COLO829 (cell line): ENCODE measurements around the gene GRIN3B.

Experiments used
- DNase-seq: peaks from one replicate; pipeline ENCODE4 v3.0.0; 2012; ENCODE audit warnings: low spot score

Gene GRIN3B

DNA sequence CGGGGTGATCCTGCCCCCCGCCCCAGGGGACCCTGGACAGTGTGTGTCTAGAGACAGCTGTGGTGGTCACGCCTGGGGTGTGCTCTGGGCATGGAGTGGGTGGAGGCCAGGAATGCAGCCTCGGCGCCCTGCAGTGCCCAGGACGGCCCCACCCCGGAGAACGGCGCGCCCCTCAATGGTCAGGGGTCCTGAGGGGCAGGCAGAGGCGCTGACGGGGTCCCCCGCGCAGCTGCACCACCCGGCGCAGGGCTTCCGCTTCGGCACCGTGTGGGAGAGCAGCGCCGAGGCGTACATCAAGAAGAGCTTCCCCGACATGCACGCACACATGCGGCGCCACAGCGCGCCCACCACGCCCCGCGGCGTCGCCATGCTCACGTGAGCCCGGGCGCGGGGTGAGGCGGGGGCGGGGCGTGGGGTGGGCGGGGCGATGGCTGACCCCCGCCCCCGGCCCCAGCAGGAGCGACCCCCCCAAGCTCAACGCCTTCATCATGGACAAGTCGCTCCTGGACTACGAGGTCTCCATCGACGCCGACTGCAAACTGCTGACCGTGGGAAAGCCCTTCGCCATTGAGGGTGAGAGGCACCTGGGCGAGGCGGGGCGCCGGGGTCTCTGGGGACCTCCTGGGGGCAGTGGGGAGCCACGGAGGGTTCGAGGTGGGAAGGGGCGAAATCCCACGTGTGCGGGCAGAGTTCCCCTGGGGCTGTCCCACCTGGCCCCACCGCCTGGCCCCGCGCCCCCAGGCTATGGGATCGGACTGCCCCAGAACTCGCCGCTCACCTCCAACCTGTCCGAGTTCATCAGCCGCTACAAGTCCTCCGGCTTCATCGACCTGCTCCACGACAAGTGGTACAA is 7.4 kb downstream of the GRIN3B start:
- no peak for DNase-seq

DNA sequence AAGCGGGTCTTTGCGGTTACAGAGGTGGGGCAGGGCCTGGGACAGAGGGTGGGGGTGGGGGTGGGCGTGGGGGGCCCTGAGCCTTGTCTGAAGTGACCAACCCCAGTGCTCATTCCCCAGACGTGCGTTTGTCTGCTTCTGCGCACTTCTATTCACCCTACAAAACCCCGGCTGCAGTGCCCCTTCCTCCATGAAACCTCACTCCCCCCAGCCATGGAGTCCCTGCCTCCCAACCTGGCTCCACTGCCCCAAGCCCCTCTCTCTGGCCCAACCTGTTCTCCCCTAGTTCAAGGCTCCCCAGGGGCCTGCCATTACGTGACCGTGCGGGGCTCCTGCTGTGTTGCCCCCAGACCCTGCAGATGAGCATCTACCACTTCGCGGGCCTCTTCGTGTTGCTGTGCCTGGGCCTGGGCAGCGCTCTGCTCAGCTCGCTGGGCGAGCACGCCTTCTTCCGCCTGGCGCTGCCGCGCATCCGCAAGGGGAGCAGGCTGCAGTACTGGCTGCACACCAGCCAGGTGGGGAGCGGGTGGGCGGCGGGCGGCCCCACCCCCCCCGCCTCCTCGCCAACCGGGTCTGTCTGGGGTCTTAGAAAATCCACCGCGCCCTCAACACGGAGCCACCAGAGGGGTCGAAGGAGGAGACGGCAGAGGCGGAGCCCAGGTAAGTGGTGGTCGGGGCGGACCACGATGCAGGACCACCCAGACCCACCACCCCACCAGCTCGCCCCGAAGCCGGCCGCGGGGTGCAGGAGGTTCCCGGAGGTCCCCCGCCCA is 8.2 kb downstream of the GRIN3B start:
- DNase-seq = no peak

DNA sequence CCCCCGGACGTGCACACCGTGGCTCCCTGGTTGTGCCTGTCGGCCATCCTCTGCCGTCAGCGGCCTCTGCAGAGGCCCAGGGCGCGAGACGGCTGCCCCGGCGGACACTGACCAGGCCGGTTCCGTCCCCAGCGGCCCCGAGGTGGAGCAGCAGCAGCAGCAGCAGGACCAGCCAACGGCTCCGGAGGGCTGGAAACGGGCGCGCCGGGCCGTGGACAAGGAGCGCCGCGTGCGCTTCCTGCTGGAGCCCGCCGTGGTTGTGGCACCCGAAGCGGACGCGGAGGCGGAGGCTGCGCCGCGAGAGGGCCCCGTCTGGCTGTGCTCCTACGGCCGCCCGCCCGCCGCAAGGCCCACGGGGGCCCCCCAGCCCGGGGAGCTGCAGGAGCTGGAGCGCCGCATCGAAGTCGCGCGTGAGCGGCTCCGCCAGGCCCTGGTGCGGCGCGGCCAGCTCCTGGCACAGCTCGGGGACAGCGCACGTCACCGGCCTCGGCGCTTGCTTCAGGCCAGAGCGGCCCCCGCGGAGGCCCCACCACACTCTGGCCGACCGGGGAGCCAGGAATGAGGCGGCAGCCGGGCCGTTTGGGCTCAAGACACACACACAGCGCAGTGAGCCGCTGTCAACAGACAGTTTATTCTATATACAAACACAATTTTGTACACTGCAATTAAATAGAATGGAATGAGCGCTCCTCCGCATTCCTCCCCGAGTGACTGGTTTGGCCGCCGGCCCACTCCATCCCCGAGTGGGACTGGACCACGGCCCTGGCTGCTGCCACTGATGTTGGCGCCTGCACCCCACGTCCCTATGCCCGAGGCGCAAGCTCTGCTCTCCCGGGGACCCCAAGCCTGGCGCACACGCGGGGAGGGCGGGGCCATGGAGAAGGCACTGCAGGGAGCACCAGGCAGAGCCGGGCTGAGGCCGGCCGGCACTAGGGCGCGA is 9.1 kb downstream of the GRIN3B start:
- no peak for DNase-seq

DNA sequence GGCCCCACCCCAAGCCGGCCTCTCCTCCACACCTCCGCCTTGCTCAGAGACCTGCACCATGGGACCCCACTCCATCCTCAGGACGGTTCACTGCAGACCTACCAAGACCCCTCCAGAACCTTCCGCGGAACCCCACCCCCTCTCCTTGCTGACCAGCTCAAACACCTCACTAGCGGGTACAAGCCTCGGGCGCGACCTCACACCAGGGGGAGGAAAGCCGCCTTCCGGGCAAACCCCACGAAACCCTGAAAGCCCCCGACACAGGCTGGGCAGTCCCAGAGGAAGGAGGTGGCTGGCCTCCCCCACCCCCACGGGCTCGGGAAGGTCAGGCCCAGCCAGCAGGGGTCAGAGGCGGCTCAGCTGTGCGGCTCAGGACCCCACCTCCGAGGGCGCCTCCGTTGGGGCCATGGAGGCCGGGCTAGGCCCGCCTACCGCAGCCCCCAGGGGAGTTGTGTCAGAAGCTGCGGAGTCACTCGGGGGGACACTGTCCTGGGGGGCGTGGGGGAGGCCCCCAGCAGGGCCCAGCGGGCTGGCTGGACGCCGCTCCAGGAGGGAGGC is 9.8 kb downstream of the GRIN3B start:
- no peak for DNase-seq

GRCh38 chr19:1010586-1011510 is 10.6 kb downstream of the GRIN3B start:
- DNase-seq = no peak

GRCh38 chr19:1011831-1012333 is 11.7 kb downstream of the GRIN3B start:
- no peak for DNase-seq

DNA sequence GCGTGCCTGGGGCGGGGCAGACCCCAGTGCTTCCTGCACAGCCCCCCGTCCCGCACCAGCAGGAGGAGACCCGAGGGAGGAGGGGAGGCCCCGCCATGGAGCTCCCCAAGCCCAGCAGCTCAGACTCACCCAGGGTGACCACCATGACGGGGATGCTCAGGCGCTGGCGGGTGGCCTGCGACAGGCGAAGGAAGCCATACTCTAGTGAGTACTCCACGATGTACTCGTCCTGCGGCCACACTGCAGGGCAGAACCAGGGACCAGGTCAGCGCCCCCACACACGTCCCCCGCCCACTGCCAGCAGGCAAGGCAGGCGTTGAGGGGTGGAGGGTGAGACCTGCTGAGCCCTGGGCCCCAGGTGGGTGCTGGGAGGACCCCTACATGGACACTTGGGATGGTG is 12.1 kb downstream of the GRIN3B start:
- no peak for DNase-seq

DNA sequence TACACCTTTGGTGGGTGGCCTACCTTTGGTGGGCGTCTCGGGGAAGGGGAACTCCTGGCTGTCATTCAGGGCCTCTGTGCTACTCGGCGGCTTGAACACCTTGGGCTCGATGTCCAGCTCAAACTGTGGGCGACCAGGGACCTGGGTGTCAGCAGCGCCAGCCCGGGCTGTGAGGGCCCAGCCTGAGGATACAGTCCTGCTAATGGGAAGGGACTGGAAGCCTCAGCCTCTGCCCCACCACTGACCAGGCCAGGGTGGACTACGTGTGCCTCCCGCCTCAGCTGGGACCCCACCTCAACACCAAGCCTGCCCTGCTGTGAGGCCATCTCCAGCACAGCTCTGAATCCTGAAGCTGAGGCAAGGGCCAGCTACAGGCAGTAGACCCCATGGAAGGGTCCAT is 13.0 kb downstream of the GRIN3B start:
- DNase-seq = no peak

DNA sequence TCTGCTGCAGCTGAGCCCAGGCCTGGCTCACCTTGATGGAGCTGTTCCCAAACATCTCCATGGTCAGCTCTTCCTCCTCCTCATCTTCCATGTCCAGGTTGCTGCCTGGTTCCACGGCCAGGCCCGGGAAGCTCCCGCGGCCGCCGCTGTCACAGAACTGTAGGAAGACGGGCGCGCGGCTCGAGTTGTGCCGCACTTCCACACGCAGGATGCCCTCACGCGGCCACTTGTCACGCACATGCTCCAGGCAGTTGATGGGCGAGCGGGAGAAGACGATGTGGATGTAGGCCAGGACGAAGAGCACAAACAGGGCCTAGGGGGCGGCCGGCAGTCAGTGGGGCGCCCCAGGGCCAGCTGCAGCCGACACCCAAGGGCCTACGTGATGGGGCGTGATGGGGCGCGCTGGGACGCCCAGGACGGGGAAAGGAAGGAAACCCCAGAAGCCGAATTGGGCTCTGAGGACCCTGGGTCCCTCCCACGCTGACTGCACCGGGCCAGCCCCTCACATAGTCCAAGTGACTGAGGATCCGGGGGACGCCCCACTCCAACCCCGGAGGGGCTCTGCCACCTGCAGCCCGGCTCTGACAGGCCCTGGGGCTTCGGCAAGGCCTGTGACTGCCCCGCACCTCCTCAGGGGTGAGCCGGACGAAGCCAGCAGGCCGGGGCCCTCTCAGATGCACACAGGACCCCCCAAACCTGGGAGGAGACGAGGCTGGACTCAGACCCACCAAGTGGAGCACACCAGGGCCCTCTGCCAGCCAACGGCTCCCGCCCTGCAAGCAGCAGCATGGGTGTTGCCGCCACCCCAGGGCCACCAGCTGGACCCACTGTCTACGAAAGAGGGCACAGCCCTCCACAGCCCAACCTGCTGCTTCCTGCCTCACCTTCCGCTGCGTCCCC is 14.2 kb downstream of the GRIN3B start:
- DNase-seq = no peak

- DNase-seq = no peak
Measured at GRCh38 chr19:1015061-1015781, 15.0 kb downstream of the GRIN3B start.

DNA sequence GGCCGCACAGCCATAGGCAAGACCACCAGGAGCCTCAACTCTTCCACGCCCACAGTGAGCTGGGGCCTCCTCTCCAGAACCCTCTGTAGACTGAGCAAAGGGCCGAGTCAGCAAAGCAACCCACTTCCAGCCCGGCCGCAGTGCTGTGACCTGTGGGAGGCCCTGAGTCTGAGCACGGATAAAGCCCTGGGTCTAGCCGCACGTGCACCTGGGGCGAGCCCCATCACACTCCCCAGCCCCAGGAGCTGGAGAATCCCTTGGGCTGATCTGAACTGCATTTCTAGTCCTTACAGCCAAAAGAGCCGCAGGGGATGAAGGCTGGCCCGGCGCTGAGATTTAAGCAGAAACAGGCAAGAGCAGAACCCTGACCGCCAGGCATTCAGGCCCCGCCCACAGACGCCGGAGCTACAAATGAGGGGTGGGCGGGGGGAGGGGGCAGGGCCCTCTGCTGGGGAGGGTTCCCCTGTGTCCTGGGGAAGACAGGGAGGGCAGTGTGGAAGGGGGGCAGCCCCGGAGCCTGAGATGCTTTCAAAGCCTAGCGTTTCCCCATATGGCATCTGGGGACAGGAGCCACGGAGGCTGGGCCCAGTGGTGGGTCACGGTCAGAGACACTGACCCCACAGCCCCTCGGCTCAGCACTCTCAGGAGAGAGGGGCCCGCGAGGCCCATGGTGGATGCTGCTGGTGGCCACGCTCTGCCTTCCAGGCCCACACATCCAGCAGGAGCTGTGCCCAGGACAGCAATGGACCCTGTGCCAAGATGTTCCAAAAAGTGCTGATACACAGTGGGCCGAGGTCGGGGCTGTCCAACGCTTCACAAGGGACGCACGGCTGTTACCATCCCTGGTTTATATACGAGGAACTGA is 15.8 kb downstream of the GRIN3B start:
- DNase-seq = no peak

DNA sequence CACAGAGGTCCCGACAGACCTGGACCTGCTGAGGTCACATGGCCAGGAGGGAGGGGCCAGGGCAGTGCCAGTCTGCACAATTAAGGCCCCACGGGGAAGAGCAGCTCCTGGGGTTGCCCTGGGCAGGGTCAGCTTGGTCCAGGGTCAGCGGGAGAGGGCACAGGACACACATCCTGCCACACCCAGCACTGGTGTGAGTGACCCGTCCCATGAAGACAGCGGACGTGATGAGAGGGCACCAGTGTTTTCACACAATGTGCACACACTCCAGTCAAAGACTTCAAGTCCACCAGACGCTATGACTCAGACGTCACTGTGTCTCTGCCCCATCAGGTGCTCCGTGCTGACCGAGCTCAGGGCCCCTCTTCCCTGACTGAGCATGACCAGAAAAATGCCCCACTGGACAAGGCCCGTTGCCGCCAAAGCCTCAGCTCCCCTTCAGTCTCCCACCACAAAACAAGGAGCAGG is 16.5 kb downstream of the GRIN3B start:
- DNase-seq = no peak

DNA sequence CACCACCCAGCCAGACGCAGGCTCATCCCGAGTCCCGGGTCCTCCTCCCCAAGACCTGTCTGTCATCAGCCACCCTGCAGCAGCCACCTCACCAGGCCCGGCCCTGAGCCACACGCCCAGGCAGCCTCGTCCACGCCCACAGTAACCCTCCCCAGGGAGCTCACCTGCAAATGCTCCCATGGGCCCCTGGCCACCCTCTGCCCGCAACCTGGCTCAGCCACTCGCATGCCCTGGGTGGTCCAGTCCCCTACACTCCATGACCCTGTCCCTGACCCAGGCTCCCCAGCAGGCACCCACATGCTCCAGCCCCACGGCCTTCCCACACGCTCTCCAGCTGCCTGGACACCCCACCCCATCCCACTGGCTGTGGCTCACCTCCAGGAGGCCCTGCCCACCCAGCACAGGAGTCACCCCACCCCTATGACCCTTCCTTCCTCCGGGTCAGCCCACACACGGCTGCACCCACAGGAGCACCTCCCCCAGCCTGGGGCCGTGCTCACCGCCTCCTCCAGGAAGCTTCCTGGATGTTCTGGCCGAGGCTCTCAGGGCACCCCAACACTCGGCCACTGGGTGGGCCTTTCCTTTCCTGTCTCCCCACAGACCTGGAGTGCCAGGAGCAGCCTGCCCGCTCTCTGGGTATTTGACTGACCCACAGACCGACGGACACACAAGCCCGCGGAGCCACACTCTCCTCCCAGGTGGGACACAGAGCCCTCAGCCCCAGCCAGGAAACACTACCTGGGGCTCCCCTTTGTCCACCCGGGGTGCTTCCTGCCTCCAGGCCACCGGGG is 17.1 kb downstream of the GRIN3B start:
- DNase-seq = no peak

- no peak for DNase-seq
Measured at GRCh38 chr19:1017906-1018305, 17.7 kb downstream of the GRIN3B start.

- DNase-seq = no peak
Measured at GRCh38 chr19:1018393-1018792, 18.2 kb downstream of the GRIN3B start.

- DNase-seq = no peak
Measured at GRCh38 chr19:1018932-1019615, 18.9 kb downstream of the GRIN3B start.
